ENCODE results near the gene CPTP. TPM values are rescaled to one million over a fixed set of nuclear protein-coding genes. Genes with fewer than 3 reads are reported as not detected.

CPTP gene
- total and polyA plus RNA-seq, 10 of the 15 experiments (the other 5 are each of a cell fraction or from before 2014, with no cell fraction given): 0.06 to 24.3 (median 10.0) TPM

GRCh38 chr1:1308756-1309250, 15.8 kb upstream of the CPTP start (continued):
- TF ChIP-seq RB1 (IDR thresholded peaks at IDR 0.05; ENCODE audit: borderline replicate concordance) (peak; percentile 33; the same call in 1 of the 2 replicates), POLR2AphosphoS5 (IDR thresholded peaks at IDR 0.05; ENCODE audit: low read length) (no peak), RBBP5 (conservative IDR thresholded peaks at IDR 0.05) (no peak), STAT3 (IDR thresholded peaks at IDR 0.05; ENCODE audit: low read depth, low read length) (no peak), MTA2 (IDR thresholded peaks at IDR 0.05; ENCODE audit: low read depth) (no peak), NFIC (IDR thresholded peaks at IDR 0.05; ENCODE audit: low read depth, low read length) (no peak), NR2C2 (IDR thresholded peaks at IDR 0.05; ENCODE audit: borderline replicate concordance, control insufficient read depth, insufficient read length, low read depth) (no peak), HCFC1 (IDR thresholded peaks at IDR 0.05; ENCODE audit: low read length) (no peak), SIN3A (IDR thresholded peaks at IDR 0.05; ENCODE audit: low read depth, low read length) (no peak; the same call in 1 of the 2 replicates), ATF7 (IDR thresholded peaks at IDR 0.05; ENCODE audit: low read depth) (no peak), BRCA1 (IDR thresholded peaks at IDR 0.05; ENCODE audit: low read depth, low read length) (no peak), EP300 (IDR thresholded peaks at IDR 0.05; ENCODE audit: borderline replicate concordance in 1 of 2, control insufficient read depth in 1 of 2, low read depth in 2 of 2, low read length in 2 of 2) (no peak), KAT2A (conservative IDR thresholded peaks at IDR 0.05; ENCODE audit: control insufficient read depth, low read depth, low read length) (no peak), TCF3 (IDR thresholded peaks at IDR 0.05; ENCODE audit: borderline replicate concordance, insufficient read depth, low read depth, low read length) (no peak), IRF3 (IDR thresholded peaks at IDR 0.05) (no peak), NFXL1 (IDR thresholded peaks at IDR 0.05; ENCODE audit: borderline replicate concordance) (no peak), PAX8 (IDR thresholded peaks at IDR 0.05) (no peak), IKZF1 (conservative IDR thresholded peaks at IDR 0.05) (peak; percentile 52), RCOR1 (conservative IDR thresholded peaks at IDR 0.05; ENCODE audit: low read depth, low read length) (no peak), MLLT1 (IDR thresholded peaks at IDR 0.05) (no peak), EED (IDR thresholded peaks at IDR 0.05; ENCODE audit: low read depth) (no peak), PBX3 (IDR thresholded peaks at IDR 0.05; ENCODE audit: insufficient replicate concordance, low read depth, low read length) (no peak), ATF3 (IDR thresholded peaks at IDR 0.05; ENCODE audit: borderline replicate concordance, extremely low read depth, low read depth, low read length) (no peak), GABPA (IDR thresholded peaks at IDR 0.05; ENCODE audit: low read depth) (no peak), RFX5 (IDR thresholded peaks at IDR 0.05; ENCODE audit: low read depth, low read length) (no peak), NR2C1 (IDR thresholded peaks at IDR 0.05) (no peak), KLF5 (IDR thresholded peaks at IDR 0.05; ENCODE audit: partially characterized antibody) (no peak), CREM (IDR thresholded peaks at IDR 0.05; ENCODE audit: low read depth) (no peak), USF2 (IDR thresholded peaks at IDR 0.05; ENCODE audit: borderline replicate concordance, low read depth, low read length) (no peak)

All from GM12878 (cell line).